ENCODE measurements around the gene CSMD2. TPM values are rescaled to one million over a fixed set of nuclear protein-coding genes. Genes with fewer than 3 reads are reported as not detected.

The CSMD2 gene
- total RNA-seq, 1 donor from 2014 or later: 2.1 TPM

DNA sequence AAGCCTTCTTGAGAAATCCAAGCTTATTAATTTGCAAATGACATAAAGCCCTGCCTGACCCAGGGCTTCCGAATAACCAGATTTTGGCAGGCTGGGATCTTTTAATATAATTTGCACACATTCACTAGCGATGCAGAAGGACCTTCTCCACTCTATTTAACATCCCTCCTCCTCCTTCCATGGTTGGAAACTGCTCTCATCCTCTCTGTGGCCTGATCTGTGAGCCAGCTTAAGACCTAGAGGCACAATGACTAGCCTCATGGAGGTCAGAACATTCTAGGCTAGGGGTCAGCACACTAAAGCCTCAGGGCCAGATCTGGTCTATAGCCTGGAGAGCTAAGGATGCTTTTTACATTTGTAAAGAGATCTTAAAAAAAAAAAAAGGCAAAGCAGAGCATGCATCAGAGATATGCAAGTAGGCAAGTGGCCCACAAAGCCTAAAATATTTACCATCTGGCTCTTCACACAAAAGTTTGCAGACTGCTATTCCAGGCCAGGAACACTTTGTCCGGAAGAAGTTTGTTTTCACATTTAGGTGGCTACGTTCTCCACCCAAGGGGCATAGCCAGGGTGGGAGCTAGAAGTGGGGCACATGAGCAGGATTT lies 439.4 kb downstream of the CSMD2 start:
- no peak for DNase-seq (ENCODE audit: low spot score)
- H3K4me3 Mint-ChIP-seq (ENCODE audit: unreplicated experiment): no peak overlapping the region
- H3K9me3 Mint-ChIP-seq (ENCODE audit: unreplicated experiment): no peaks in the 10 kb centered on the region
- TF ChIP-seq, protein P1, sequence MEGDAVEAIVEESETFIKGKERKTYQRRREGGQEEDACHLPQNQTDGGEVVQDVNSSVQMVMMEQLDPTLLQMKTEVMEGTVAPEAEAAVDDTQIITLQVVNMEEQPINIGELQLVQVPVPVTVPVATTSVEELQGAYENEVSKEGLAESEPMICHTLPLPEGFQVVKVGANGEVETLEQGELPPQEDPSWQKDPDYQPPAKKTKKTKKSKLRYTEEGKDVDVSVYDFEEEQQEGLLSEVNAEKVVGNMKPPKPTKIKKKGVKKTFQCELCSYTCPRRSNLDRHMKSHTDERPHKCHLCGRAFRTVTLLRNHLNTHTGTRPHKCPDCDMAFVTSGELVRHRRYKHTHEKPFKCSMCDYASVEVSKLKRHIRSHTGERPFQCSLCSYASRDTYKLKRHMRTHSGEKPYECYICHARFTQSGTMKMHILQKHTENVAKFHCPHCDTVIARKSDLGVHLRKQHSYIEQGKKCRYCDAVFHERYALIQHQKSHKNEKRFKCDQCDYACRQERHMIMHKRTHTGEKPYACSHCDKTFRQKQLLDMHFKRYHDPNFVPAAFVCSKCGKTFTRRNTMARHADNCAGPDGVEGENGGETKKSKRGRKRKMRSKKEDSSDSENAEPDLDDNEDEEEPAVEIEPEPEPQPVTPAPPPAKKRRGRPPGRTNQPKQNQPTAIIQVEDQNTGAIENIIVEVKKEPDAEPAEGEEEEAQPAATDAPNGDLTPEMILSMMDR (IDR thresholded peaks at IDR 0.05; ENCODE audit: unreplicated experiment): no peak
- H3K4me1 Mint-ChIP-seq (ENCODE audit: unreplicated experiment): no peaks in the 10 kb centered on the region
- H3K27me3 Mint-ChIP-seq (ENCODE audit: unreplicated experiment): peaks cover 1% of the 10 kb centered on the region
- H3K36me3 Mint-ChIP-seq (ENCODE audit: low read depth, unreplicated experiment): no peaks in the 10 kb centered on the region
- H3K27ac Mint-ChIP-seq (ENCODE audit: unreplicated experiment): no peak overlapping the region

DNA sequence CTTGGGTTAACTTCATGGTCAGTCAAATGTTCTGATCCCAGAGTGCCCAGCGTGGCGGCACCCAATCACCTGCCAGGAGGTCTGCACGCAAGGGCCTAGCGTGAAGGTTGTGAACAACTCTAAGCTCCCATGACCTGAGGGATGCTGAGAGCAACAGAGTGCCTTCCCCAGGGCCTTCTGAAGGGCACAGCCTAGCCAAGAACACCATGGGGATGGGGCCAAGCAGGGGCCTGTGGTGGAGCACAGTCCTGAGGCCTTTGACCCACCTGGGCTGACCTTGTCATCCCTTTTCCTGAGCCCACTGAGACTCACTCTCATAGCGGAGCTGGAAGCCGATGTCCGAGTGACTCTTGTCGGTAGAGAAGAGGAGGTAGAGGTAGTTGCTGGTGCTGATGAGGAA lies 440.0 kb downstream of the CSMD2 start:
- DNase-seq (ENCODE audit: low spot score): no peak
- TF ChIP-seq, protein P1 (IDR thresholded peaks at IDR 0.05; ENCODE audit: unreplicated experiment): no peak
- Mint-ChIP-seq H3K4me3 (ENCODE audit: unreplicated experiment) (no peak overlapping the region), H3K27me3 (ENCODE audit: unreplicated experiment) (peaks cover 1% of the 10 kb centered on the region), H3K4me1 (ENCODE audit: unreplicated experiment) (no peaks in the 10 kb centered on the region), H3K27ac (ENCODE audit: unreplicated experiment) (no peak overlapping the region), H3K9me3 (ENCODE audit: unreplicated experiment) (no peaks in the 10 kb centered on the region), H3K36me3 (ENCODE audit: low read depth, unreplicated experiment) (no peaks in the 10 kb centered on the region)

DNA sequence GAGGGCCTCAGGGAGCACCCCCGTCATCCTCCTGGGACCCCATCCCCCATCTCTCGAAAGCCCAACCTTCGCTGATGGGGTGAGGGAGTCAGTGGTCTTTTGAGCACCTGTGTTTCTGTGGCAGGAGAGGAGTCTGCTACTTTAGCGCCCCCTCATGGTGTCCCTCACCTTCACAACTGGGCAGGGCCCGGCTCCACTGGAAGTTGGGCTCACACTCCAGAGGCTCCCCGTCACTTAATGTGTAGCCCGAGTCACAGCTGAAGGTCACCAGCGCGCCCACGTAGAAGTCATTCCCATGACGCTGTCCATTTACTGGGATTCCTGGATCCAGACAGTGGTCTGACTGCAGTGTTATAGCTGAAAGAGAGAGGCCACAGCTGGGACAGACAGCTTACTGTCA lies 440.7 kb downstream of the CSMD2 start:
- Mint-ChIP-seq H3K9me3 (ENCODE audit: unreplicated experiment) (no peaks in the 10 kb centered on the region), H3K4me1 (ENCODE audit: unreplicated experiment) (no peaks in the 10 kb centered on the region)

DNA sequence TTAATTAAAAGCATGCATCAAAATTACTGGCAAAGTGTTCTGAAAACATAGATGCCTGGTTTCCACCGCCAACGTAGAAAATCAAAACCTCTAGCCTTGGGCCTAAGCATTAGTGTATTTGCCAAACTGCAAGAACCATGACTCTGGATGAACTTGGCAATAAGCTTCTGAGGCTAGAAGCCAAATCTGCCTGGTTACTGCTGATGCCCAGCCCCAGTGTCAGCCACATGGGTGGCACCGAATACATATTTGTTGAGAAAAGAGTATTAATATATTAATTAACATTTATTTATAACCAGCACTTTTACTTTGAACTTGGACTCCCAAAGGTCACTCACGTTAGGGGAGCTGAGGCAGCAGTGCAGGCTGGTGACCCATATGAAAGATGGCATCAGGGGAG lies 441.8 kb downstream of the CSMD2 start:
- Mint-ChIP-seq H3K4me3 (ENCODE audit: unreplicated experiment) (no peak overlapping the region), H3K9me3 (ENCODE audit: unreplicated experiment) (no peaks in the 10 kb centered on the region), H3K27me3 (ENCODE audit: unreplicated experiment) (peaks cover 1% of the 10 kb centered on the region), H3K27ac (ENCODE audit: unreplicated experiment) (no peak overlapping the region), H3K36me3 (ENCODE audit: low read depth, unreplicated experiment) (no peaks in the 10 kb centered on the region), H3K4me1 (ENCODE audit: unreplicated experiment) (no peaks in the 10 kb centered on the region)
- DNase-seq (ENCODE audit: low spot score): no peak
- TF ChIP-seq, protein P1 (IDR thresholded peaks at IDR 0.05; ENCODE audit: unreplicated experiment): no peak

More for the DNA sequence above, 440.7 kb downstream of the CSMD2 start:
- H3K36me3 Mint-ChIP-seq (ENCODE audit: low read depth, unreplicated experiment): no peaks in the 10 kb centered on the region
- DNase-seq (ENCODE audit: low spot score): peak; percentile 11
- TF ChIP-seq, protein P1 (IDR thresholded peaks at IDR 0.05; ENCODE audit: unreplicated experiment): no peak
- peaks cover 1% of the 10 kb centered on the region for H3K27me3 Mint-ChIP-seq (ENCODE audit: unreplicated experiment)
- H3K27ac Mint-ChIP-seq (ENCODE audit: unreplicated experiment): no peak overlapping the region
- no peak overlapping the region for H3K4me3 Mint-ChIP-seq (ENCODE audit: unreplicated experiment)

DNA sequence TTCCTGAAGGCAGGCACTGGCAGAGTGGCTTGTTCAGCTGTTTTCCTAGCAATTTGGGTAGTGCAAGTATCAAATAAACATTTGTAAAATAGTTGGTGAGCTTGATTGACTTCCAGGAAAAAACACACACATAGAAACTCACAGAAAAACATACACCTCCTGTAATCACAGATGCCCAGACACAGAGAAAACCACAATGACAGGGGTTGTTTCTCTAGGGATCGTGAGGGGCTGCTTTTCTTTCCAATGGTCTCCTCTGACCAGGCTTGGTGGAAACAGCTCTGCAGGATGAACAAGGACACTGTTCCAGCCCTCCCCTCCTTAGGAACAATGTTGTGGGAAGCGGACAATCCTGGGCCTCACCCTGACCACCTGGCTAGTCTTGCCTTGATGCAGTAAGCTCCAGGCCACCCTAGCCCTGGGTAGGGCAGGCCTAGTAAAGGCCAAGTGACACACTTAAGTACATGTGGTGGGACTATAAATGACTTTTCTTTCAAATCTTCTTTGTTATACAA lies 443.7 kb downstream of the CSMD2 start:
- Mint-ChIP-seq H3K36me3 (ENCODE audit: low read depth, unreplicated experiment) (no peaks in the 10 kb centered on the region), H3K4me3 (ENCODE audit: unreplicated experiment) (no peak overlapping the region), H3K27me3 (ENCODE audit: unreplicated experiment) (peaks cover 1% of the 10 kb centered on the region), H3K27ac (ENCODE audit: unreplicated experiment) (no peak overlapping the region), H3K9me3 (ENCODE audit: unreplicated experiment) (no peaks in the 10 kb centered on the region), H3K4me1 (ENCODE audit: unreplicated experiment) (no peaks in the 10 kb centered on the region)
- TF ChIP-seq, protein P1 (IDR thresholded peaks at IDR 0.05; ENCODE audit: unreplicated experiment): no peak
- DNase-seq (ENCODE audit: low spot score): no peak

Measured in endothelial cell (in vitro differentiated cells).